ENCODE results near the gene THBS4.

THBS4 gene

DNA sequence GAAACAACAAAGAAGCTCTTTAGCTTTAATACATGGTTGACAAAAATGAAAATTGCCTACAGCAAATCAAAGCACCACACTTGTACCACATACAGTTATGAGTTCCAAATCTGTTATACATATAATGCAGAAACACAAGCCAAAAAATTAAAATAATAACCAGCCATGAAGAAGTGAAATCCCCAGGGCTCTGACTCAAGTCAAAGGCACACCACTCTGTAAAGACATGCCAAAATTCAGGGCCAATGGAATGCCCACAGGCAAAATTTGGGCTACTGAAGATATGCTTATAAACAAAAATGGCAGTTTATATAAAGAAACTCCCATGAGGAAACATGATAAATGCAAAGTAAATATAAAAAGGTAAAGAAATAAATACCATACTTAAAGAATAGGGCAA is 29.0 kb downstream of the THBS4 start:
- Histone ChIP-seq H3K4me3 (ENCODE audit: low read depth, low read length) (no peak overlapping the region), H3K4me1 (ENCODE audit: control insufficient read depth, insufficient read depth, low read length) (no peaks in the 10 kb centered on the region), H3K36me3 (ENCODE audit: control insufficient read depth in 2 of 2, insufficient read depth in 1 of 2, low read length in 2 of 2) (no peaks in the 10 kb centered on the region), H3K27ac (ENCODE audit: extremely low read depth, low read depth, low read length) (no peak overlapping the region), H3K9me3 (ENCODE audit: control insufficient read depth, insufficient read depth, low read depth, low read length) (no peaks in the 10 kb centered on the region)
- TF ChIP-seq GLIS2 (tag by site-specific recombination; IDR thresholded peaks at IDR 0.05) (no peak), ZNF701 (tag by site-specific recombination; IDR thresholded peaks at IDR 0.05) (no peak), PRDM1 (tag by site-specific recombination; IDR thresholded peaks at IDR 0.05) (no peak)
- TF ChIP-seq, protein P1, sequence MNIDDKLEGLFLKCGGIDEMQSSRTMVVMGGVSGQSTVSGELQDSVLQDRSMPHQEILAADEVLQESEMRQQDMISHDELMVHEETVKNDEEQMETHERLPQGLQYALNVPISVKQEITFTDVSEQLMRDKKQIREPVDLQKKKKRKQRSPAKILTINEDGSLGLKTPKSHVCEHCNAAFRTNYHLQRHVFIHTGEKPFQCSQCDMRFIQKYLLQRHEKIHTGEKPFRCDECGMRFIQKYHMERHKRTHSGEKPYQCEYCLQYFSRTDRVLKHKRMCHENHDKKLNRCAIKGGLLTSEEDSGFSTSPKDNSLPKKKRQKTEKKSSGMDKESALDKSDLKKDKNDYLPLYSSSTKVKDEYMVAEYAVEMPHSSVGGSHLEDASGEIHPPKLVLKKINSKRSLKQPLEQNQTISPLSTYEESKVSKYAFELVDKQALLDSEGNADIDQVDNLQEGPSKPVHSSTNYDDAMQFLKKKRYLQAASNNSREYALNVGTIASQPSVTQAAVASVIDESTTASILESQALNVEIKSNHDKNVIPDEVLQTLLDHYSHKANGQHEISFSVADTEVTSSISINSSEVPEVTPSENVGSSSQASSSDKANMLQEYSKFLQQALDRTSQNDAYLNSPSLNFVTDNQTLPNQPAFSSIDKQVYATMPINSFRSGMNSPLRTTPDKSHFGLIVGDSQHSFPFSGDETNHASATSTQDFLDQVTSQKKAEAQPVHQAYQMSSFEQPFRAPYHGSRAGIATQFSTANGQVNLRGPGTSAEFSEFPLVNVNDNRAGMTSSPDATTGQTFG (tag by site-specific recombination; IDR thresholded peaks at IDR 0.05; ENCODE audit: borderline replicate concordance), result no peak
- ChIA-PET POLR2A (no interaction called here), CTCF (interaction anchor here (0.6 kb wide), 2 partner anchors 188 to 200 kb away, joined by 3 read pairs; no protein-coding TSS in a partner anchor)

GRCh38 chr5:80067016-80067415 is 31.9 kb downstream of the THBS4 start:
- ChIA-PET CTCF (no interaction called here), POLR2A (no interaction called here)
- Histone ChIP-seq H3K4me3 (ENCODE audit: low read depth, low read length) (no peak overlapping the region), H3K27ac (ENCODE audit: extremely low read depth, low read depth, low read length) (no peak overlapping the region), H3K9me3 (ENCODE audit: control insufficient read depth, insufficient read depth, low read depth, low read length) (no peaks in the 10 kb centered on the region), H3K4me1 (ENCODE audit: control insufficient read depth, insufficient read depth, low read length) (no peaks in the 10 kb centered on the region), H3K36me3 (ENCODE audit: control insufficient read depth in 2 of 2, insufficient read depth in 1 of 2, low read length in 2 of 2) (no peaks in the 10 kb centered on the region)
- no peak for TF ChIP-seq ZNF830 (tag by site-specific recombination; IDR thresholded peaks at IDR 0.05; ENCODE audit: low read depth)
- TF ChIP-seq ZBTB49 (tag by site-specific recombination; IDR thresholded peaks at IDR 0.05; ENCODE audit: low read depth), result no peak
- TF ChIP-seq WT1 (tag by site-specific recombination; IDR thresholded peaks at IDR 0.05), result no peak
- TF ChIP-seq ZBTB7A (tag by site-specific recombination; IDR thresholded peaks at IDR 0.05; ENCODE audit: low read depth), result no peak
- no peak for TF ChIP-seq ZSCAN23 (tag by site-specific recombination; IDR thresholded peaks at IDR 0.05)
- TF ChIP-seq, protein P2, sequence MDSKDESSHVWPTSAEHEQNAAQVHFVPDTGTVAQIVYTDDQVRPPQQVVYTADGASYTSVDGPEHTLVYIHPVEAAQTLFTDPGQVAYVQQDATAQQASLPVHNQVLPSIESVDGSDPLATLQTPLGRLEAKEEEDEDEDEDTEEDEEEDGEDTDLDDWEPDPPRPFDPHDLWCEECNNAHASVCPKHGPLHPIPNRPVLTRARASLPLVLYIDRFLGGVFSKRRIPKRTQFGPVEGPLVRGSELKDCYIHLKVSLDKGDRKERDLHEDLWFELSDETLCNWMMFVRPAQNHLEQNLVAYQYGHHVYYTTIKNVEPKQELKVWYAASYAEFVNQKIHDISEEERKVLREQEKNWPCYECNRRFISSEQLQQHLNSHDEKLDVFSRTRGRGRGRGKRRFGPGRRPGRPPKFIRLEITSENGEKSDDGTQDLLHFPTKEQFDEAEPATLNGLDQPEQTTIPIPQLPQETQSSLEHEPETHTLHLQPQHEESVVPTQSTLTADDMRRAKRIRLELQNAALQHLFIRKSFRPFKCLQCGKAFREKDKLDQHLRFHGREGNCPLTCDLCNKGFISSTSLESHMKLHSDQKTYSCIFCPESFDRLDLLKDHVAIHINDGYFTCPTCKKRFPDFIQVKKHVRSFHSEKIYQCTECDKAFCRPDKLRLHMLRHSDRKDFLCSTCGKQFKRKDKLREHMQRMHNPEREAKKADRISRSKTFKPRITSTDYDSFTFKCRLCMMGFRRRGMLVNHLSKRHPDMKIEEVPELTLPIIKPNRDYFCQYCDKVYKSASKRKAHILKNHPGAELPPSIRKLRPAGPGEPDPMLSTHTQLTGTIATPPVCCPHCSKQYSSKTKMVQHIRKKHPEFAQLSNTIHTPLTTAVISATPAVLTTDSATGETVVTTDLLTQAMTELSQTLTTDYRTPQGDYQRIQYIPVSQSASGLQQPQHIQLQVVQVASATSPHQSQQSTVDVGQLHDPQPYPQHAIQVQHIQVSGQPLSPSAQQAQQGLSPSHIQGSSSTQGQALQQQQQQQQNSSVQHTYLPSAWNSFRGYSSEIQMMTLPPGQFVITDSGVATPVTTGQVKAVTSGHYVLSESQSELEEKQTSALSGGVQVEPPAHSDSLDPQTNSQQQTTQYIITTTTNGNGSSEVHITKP (tag by site-specific recombination; IDR thresholded peaks at IDR 0.05), result no peak
- TF ChIP-seq ZNF202 (tag by site-specific recombination; IDR thresholded peaks at IDR 0.05; ENCODE audit: borderline replicate concordance), result no peak
- TF ChIP-seq, protein P3, sequence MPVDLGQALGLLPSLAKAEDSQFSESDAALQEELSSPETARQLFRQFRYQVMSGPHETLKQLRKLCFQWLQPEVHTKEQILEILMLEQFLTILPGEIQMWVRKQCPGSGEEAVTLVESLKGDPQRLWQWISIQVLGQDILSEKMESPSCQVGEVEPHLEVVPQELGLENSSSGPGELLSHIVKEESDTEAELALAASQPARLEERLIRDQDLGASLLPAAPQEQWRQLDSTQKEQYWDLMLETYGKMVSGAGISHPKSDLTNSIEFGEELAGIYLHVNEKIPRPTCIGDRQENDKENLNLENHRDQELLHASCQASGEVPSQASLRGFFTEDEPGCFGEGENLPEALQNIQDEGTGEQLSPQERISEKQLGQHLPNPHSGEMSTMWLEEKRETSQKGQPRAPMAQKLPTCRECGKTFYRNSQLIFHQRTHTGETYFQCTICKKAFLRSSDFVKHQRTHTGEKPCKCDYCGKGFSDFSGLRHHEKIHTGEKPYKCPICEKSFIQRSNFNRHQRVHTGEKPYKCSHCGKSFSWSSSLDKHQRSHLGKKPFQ (tag by site-specific recombination; IDR thresholded peaks at IDR 0.05), result no peak
- TF ChIP-seq ZNF544 (tag by site-specific recombination; IDR thresholded peaks at IDR 0.05), result no peak
- TF ChIP-seq ZNF488 (tag by site-specific recombination; IDR thresholded peaks at IDR 0.05), result no peak
- TF ChIP-seq INSM2 (tag by site-specific recombination; IDR thresholded peaks at IDR 0.05), result no peak
- TF ChIP-seq ZNF140 (tag by site-specific recombination; IDR thresholded peaks at IDR 0.05), result no peak
- TF ChIP-seq ZBTB21 (tag by site-specific recombination; IDR thresholded peaks at IDR 0.05), result no peak
- TF ChIP-seq PRDM6 (tag by site-specific recombination; IDR thresholded peaks at IDR 0.05), result no peak
- no peak for TF ChIP-seq MEIS1 (CRISPR knock-in tag; IDR thresholded peaks at IDR 0.05; ENCODE audit: borderline replicate concordance)
- no peak for TF ChIP-seq ZNF366 (tag by site-specific recombination; conservative IDR thresholded peaks at IDR 0.05)
- TF ChIP-seq ZNF221 (tag by site-specific recombination; IDR thresholded peaks at IDR 0.05; ENCODE audit: borderline replicate concordance), result no peak

Measured in HEK293 (cell line).